Stomach smooth muscle (tissue), 2 donors: ENCODE measurements around the gene BMS1.
"Not testable (repeated sequence)": the region's sequence is repeated elsewhere in the genome, so short reads cannot be mapped to it uniquely, and the experiment has no call there.

Experiments used
- H3K27ac ChIP-seq: one replicate; pipeline ENCODE4 v1.7.0; 2013; ENCODE audit warnings: mild to moderate bottlenecking, low read length, inconsistent platforms
- H3K27me3 ChIP-seq, 2 donors: one replicate each; pipeline ENCODE4 v1.7.0; 2013; ENCODE audit warnings: low read length in 2 of 2; ENCODE audit not compliant: insufficient read depth in 2 of 2, control insufficient read depth in 1 of 2
- H3K36me3 ChIP-seq, 2 donors: one replicate each; pipeline ENCODE4 v1.7.0; 2013; ENCODE audit warnings: low read length in 2 of 2; ENCODE audit not compliant: control insufficient read depth in 2 of 2, insufficient read depth in 2 of 2
- H3K4me1 ChIP-seq: one replicate; pipeline ENCODE4 v1.7.0; 2013; ENCODE audit warnings: low read length; ENCODE audit not compliant: control insufficient read depth, insufficient read depth
- H3K4me3 ChIP-seq, 2 donors: one replicate each; pipeline ENCODE4 v1.7.0; 2013; ENCODE audit warnings: low read length in 2 of 2
- H3K9ac ChIP-seq, 2 donors: one replicate each; pipeline ENCODE4 v1.7.0; 2013; ENCODE audit warnings: low read length in 2 of 2, mild to moderate bottlenecking in 1 of 2
- H3K9me3 ChIP-seq, 2 donors: one replicate each; pipeline ENCODE4 v1.7.0; 2013; ENCODE audit warnings: low read length in 2 of 2; ENCODE audit not compliant: control insufficient read depth in 2 of 2
- donor health status: healthy.
- donor health status: Pancreatic carcinoma.

BMS1 gene, protein sequence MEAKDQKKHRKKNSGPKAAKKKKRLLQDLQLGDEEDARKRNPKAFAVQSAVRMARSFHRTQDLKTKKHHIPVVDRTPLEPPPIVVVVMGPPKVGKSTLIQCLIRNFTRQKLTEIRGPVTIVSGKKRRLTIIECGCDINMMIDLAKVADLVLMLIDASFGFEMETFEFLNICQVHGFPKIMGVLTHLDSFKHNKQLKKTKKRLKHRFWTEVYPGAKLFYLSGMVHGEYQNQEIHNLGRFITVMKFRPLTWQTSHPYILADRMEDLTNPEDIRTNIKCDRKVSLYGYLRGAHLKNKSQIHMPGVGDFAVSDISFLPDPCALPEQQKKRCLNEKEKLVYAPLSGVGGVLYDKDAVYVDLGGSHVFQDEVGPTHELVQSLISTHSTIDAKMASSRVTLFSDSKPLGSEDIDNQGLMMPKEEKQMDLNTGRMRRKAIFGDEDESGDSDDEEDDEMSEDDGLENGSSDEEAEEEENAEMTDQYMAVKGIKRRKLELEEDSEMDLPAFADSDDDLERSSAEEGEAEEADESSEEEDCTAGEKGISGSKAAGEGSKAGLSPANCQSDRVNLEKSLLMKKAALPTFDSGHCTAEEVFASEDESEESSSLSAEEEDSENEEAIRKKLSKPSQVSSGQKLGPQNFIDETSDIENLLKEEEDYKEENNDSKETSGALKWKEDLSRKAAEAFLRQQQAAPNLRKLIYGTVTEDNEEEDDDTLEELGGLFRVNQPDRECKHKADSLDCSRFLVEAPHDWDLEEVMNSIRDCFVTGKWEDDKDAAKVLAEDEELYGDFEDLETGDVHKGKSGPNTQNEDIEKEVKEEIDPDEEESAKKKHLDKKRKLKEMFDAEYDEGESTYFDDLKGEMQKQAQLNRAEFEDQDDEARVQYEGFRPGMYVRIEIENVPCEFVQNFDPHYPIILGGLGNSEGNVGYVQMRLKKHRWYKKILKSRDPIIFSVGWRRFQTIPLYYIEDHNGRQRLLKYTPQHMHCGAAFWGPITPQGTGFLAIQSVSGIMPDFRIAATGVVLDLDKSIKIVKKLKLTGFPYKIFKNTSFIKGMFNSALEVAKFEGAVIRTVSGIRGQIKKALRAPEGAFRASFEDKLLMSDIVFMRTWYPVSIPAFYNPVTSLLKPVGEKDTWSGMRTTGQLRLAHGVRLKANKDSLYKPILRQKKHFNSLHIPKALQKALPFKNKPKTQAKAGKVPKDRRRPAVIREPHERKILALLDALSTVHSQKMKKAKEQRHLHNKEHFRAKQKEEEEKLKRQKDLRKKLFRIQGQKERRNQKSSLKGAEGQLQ

DNA sequence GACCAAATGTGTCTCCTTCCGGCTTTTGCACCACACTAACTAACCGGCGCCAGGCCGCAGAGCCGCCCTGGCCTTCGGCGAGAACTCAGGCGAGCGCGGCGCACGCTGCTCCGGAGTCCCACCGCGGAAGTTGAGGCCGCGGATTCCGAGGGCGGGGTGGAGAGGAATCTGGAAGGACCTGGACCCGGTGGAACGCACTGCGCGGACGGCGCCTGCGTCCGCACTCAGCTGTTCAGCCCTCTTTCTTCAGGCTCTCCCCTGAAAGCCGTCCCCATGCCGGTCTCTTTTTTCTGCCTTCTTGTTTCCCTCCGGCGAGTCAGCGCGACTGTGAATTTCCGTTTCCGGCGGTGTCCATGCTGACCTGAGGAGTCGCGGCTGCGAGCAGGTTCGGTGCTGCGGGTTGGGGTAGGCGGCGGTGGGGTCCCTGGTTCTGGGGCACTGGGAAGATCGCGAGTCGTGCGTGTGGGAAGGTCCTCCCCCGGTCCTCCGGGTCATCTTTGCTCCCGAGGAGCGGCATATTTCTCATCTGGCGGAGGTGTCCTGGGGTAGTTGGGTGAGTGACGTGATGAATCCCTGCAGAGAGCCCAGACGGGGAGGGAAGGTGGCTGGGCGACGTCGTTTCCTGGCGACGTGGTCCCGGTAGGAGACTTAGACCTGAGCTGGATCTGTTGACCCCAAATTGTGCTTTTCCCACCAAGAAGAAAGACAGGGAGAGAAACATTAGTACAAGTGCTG, at the start of gene BMS1:
Gene BMS1 (plus strand): TSS at position 350 of the 735 bp plus-strand sequence. CDS start 1,600 bp downstream, outside the sequence.
- Histone ChIP-seq H3K9ac (peak within 1 kb of the TSS; percentile 91 to 95), H3K27ac (peak within 1 kb of the TSS; percentile 92), H3K27me3 (no peaks in the 10 kb centered on the region), H3K9me3 (no peaks in the 10 kb centered on the region), H3K36me3 (peaks cover 17 to 22% of the 10 kb centered on the region in 2 donors), H3K4me3 (peak within 1 kb of the TSS; percentile 91 to 98), H3K4me1 (peaks cover 13% of the 10 kb centered on the region)

DNA sequence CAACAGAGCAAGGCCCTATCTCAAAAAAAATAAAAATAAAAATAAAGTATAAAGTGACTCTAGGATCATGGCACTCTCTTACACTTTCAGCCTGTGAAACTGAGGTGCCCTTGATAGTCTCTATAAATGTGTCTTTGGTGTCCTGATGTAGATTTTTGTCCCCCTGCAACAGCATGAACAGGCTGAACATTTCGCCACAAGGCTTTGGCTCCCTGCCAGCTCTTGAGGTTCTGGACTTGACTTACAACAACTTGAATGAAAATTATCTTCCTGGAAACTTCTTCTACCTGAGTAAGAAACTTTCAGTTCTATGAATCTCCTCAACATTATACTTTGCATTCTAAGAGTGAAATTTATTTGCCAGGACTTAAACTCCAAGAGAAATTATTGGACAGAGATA, 48.1 kb upstream of the BMS1 start:
- Histone ChIP-seq H3K9ac (no peak overlapping the region), H3K36me3 (no peaks in the 10 kb centered on the region), H3K27me3 (no peaks in the 10 kb centered on the region), H3K4me1 (no peaks in the 10 kb centered on the region), H3K9me3 (no peaks in the 10 kb centered on the region), H3K27ac (no peak overlapping the region), H3K4me3 (no peak overlapping the region)

DNA sequence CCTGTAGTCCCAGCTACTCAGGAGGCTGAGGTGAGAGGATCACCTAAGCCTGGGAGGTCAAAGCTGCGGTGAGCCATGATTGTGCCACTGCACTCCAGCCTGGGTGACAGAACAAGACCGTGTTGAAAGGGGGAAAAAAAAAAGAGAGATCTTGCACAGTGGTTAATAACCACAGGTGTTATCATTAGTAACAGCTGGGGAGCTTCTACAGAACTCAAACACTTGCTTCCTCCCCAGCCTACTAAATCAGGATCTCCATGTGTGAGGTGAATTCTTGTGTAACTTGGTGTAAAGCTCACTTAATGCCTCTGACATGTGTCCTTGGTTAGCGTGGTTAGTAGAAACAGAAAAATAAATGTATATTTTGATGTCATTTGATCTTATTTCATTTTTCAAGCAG, 43.9 kb upstream of the BMS1 start:
- no peak overlapping the region for H3K4me3 ChIP-seq

DNA sequence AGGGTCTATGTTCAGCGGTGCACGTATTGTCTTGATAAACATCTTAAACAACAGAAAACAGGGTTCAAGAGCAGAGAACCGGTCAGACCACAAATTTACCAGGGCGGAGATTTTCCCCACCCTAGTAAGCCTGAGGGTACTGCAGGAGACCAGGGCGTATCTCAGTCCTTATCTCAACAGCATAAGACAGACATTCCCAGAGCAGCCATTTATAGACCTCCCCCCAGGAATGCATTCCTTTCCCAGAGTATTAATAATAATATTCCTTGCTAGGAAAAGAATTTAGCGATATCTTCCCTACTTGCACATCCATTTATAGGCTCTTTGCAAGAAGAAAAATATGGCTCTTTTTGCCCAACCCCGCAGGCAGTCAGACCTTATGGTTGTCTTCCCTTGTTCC, 41.1 kb upstream of the BMS1 start:
- H3K4me3 ChIP-seq, H3K36me3 ChIP-seq, H3K9ac ChIP-seq, H3K27me3 ChIP-seq, H3K27ac ChIP-seq, H3K9me3 ChIP-seq, H3K4me1 ChIP-seq: not testable (repeated sequence)

More for the DNA sequence above, 43.9 kb upstream of the BMS1 start:
- Histone ChIP-seq H3K27me3 (no peaks in the 10 kb centered on the region), H3K9ac (no peak overlapping the region), H3K27ac (no peak overlapping the region), H3K9me3 (peaks cover 0 to 5% of the 10 kb centered on the region in 2 donors), H3K4me1 (no peaks in the 10 kb centered on the region), H3K36me3 (no peaks in the 10 kb centered on the region)

DNA sequence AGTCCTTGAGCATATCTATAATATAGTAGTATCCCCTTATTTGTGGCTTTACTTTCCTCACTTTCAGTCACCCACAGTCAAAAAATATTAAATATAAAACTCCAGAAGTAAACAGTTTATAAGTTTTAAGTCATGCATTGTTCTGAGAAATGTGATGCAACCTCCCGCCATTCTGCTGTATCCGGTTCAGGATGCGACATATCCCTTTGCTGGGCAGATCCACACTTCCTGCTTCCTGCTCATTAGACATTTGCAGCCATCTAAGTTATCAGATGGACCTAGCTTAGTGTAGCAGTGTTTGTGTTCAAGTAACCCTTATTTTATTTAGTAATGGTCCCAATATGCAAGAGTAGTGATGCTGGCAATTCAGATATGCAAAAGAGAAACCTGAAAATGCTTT, 38.9 kb upstream of the BMS1 start:
- H3K4me1 ChIP-seq, result no peaks in the 10 kb centered on the region
- no peak overlapping the region for H3K4me3 ChIP-seq
- H3K9ac ChIP-seq, result no peak overlapping the region
- no peak overlapping the region for H3K27ac ChIP-seq
- H3K27me3 ChIP-seq, result no peaks in the 10 kb centered on the region
- H3K9me3 ChIP-seq, result peaks cover 0 to 5% of the 10 kb centered on the region in 2 donors
- no peaks in the 10 kb centered on the region for H3K36me3 ChIP-seq

DNA sequence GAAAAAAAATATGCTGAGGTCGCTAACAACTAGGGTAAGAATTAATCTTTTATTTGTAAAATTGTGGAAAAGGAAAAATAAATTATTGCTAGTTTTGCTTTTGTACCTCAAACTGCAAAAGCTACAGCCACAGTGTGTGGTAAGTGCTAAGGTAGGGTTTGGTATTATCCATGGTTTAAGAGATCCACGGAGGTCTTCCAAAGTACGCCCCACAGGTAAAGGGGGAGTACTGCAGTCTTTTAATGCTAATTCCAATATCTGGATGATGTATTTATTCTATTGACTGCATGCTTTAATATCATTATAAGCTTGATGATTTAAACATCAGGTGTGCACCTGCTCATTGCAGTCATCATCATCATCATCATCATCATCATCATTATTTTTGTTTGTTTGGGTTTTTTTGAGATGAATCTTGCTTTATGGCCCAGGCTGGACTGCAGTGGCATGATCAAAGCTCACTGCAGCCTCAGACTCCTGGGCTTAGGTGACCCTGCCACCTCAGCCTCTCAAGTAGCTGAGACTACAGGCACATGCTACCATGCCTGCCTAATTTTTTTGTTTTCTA, 38.4 kb upstream of the BMS1 start:
- no peak overlapping the region for H3K4me3 ChIP-seq
- no peak overlapping the region for H3K9ac ChIP-seq
- no peaks in the 10 kb centered on the region for H3K36me3 ChIP-seq

DNA sequence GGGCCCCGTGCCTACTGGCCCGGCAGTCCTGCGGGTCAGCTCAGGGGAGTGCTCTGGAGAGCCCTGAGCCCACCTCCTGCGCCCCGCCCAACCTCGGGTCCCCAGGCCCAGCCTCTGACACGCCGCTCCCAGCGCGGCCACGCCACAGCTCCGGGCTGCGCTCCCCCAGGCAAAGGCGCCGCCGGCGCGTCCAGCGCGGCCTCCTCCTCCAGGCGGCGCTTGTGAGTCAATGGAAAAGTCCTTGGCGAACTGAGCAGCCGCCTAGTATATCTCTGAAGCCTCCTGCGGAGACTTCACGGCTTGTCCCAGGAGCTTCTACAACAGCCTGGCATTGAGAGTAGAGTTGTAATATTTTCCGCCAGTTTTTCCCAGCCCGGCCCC, 29.5 kb upstream of the BMS1 start:
- Histone ChIP-seq H3K27ac (no peak overlapping the region), H3K9me3 (no peaks in the 10 kb centered on the region), H3K9ac (peak overlapping the region in 1 of 2 donors; percentile 42), H3K4me1 (peaks cover 26% of the 10 kb centered on the region), H3K4me3 (peak overlapping the region; percentile 59 to 74), H3K27me3 (peaks cover 17 to 49% of the 10 kb centered on the region in 2 donors), H3K36me3 (no peaks in the 10 kb centered on the region)

More for the DNA sequence above, 38.4 kb upstream of the BMS1 start:
- Histone ChIP-seq H3K27me3 (no peaks in the 10 kb centered on the region), H3K4me1 (no peaks in the 10 kb centered on the region), H3K27ac (no peak overlapping the region), H3K9me3 (peaks cover 0 to 5% of the 10 kb centered on the region in 2 donors)

DNA sequence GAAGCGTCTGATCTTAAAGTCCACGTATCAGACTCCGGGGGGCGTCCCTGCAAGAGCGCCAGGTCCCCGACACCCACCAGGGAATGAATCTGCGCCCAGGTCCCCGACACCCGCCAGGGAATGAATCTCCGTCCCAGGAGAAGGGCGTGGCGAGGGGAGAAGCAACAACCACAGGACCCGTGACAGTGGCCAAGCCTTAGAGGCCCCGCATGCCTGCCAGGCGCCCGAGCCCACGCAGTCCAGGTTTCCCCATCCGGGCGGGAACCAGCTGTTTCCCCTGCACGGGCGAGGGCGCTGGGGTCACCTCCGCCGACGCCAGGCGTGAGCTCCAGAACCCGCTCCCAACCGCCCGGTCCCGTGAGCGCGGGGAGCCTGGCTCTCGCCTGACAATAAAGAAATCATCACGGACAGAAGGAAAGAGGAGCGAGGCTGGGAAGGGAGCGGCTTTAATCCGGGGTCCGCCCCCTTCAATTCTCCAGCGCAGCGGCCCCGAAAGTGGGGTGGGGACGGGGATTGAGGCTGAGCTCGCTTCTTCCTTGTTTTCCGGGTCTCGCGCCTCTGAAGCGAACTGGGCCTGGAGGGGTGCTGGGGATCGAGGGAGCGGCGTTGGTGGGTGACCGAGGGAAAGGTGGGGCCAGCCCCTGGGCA, 29.0 kb upstream of the BMS1 start:
- Histone ChIP-seq H3K9ac (no peak overlapping the region), H3K27ac (no peak overlapping the region), H3K27me3 (peaks cover 19 to 54% of the 10 kb centered on the region in 2 donors), H3K4me1 (peaks cover 26% of the 10 kb centered on the region), H3K36me3 (no peaks in the 10 kb centered on the region), H3K4me3 (peak overlapping the region; percentile 59 to 74), H3K9me3 (no peaks in the 10 kb centered on the region)

DNA sequence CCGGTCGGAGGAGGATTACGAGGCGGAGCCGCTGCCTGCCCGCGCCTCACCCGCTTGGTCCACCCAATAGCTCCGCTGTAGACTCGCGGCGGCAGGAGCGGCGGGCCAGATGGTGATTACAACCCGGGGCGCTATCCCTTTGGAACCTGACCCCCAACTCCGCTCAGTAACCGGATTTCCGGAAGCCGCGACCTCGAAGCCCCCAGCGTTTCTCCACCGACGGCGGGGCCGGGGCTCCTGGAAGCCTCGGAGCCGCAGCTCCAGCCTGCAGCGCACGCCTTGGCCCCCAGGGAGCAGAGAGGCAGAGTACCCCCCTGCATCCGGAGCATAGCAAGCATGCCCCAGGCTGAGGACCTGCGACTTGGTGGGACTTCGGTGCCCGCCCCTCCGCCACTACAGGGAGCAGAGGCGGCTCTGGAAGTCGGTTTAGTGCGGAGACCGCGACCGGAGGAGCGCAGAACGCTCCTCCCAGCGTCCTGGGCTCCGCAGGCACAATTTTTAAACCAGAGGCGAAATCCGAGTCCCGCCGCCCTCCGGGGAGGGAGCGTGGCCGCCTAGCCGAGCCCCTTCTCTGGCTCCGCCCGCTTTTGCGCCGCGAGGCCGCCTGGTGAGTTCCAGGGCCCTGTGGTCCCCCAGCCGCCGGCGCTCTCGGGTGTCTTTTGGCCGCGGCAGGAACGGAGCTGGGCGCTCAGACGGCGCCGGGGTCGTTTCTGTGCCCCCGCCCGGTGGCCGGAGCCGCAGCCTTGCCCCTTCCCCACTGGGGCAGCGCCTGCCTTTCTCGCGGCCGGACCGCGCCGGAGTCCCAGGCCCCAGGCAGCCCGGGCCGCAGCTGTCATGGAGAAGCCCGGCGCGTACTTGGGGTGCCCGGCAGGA, 28.2 kb upstream of the BMS1 start:
- Histone ChIP-seq H3K4me1 (peaks cover 26% of the 10 kb centered on the region), H3K27ac (no peak overlapping the region), H3K4me3 (peak overlapping the region; percentile 59 to 74), H3K9me3 (no peaks in the 10 kb centered on the region), H3K36me3 (no peaks in the 10 kb centered on the region), H3K9ac (no peak overlapping the region), H3K27me3 (peaks cover 19 to 54% of the 10 kb centered on the region in 2 donors)
